Mesenchymal stem cell (in vitro differentiated cells and primary cell): ENCODE data around the gene RAB6D. TPM values are rescaled to one million over a fixed set of nuclear protein-coding genes. Genes with fewer than 3 reads are reported as not detected.
"Not testable (repeated sequence)": the region's sequence is repeated elsewhere in the genome, so short reads cannot be mapped to it uniquely, and the experiment has no call there.

Experiments
- DNase-seq: peaks from one replicate; pipeline ENCODE4 v3.0.0-alpha.2; 2013
- H2AFZ ChIP-seq: one replicate; pipeline ENCODE4 v1.6.1; 2013; ENCODE audit warnings: low read depth, mild to moderate bottlenecking, control low read depth, inconsistent platforms, low read length, moderate library complexity
- H2AK5ac ChIP-seq: 2 replicates; pipeline ENCODE4 v1.6.1; 2013; ENCODE audit warnings: low read length, moderate library complexity, mild to moderate bottlenecking, inconsistent platforms; ENCODE audit not compliant: severe bottlenecking
- H2BK120ac ChIP-seq: one replicate; pipeline ENCODE4 v1.6.1; 2013; ENCODE audit warnings: low read depth, mild to moderate bottlenecking, inconsistent platforms, low read length, moderate library complexity
- H2BK12ac ChIP-seq, 2 experiments: one replicate each; pipeline ENCODE4 v1.6.1; 2013; ENCODE audit warnings: inconsistent platforms in 2 of 2, low read length in 2 of 2, mild to moderate bottlenecking in 2 of 2, moderate library complexity in 2 of 2, control low read depth in 1 of 2
- H2BK15ac ChIP-seq: one replicate; pipeline ENCODE4 v1.6.1; 2013; ENCODE audit warnings: mild to moderate bottlenecking, low read depth, inconsistent platforms; ENCODE audit not compliant: poor library complexity, severe bottlenecking
- H2BK5ac ChIP-seq: 2 replicates; pipeline ENCODE4 v1.6.1; 2013; ENCODE audit warnings: low read depth, mild to moderate bottlenecking, low read length, control low read depth, inconsistent platforms; ENCODE audit not compliant: poor library complexity, severe bottlenecking
- H3K14ac ChIP-seq, 2 experiments: one replicate each; pipeline ENCODE4 v1.6.1; 2013; ENCODE audit warnings: inconsistent platforms in 2 of 2, low read length in 2 of 2, control low read depth in 1 of 2, mild to moderate bottlenecking in 1 of 2, moderate library complexity in 1 of 2
- H3K18ac ChIP-seq, 2 experiments: one replicate each; pipeline ENCODE4 v1.6.1; 2013; ENCODE audit warnings: inconsistent platforms in 2 of 2, low read length in 2 of 2, control low read depth in 1 of 2, low read depth in 1 of 2, mild to moderate bottlenecking in 1 of 2
- H3K23ac ChIP-seq, 2 experiments: one replicate each; pipeline ENCODE4 v1.6.1; 2013; ENCODE audit warnings: inconsistent platforms in 2 of 2, low read length in 2 of 2, mild to moderate bottlenecking in 2 of 2, moderate library complexity in 2 of 2, control low read depth in 1 of 2
- H3K27ac ChIP-seq: 2 replicates; pipeline ENCODE4 v1.5.1; 2013; ENCODE audit warnings: mild to moderate bottlenecking, moderate library complexity, low read length, control low read depth, inconsistent platforms; ENCODE audit not compliant: poor library complexity, severe bottlenecking
- H3K27me3 ChIP-seq, 2 experiments: 2 replicates each; pipeline versions ENCODE4 v1.6.1 to v1.7.0; 2013; ENCODE audit warnings: low read length in 2 of 2, mild to moderate bottlenecking in 2 of 2, moderate library complexity in 2 of 2, control low read depth in 1 of 2, inconsistent platforms in 1 of 2; ENCODE audit not compliant: control insufficient read depth in 1 of 2, insufficient read depth in 1 of 2
- H3K36me3 ChIP-seq, 2 experiments: 2 replicates each; pipeline versions ENCODE4 v1.6.1 to v1.7.0; 2013; ENCODE audit warnings: low read length in 2 of 2, control low read depth in 1 of 2, inconsistent platforms in 1 of 2, low read depth in 1 of 2, mild to moderate bottlenecking in 1 of 2; ENCODE audit not compliant: insufficient read depth in 2 of 2, control insufficient read depth in 1 of 2
- H3K4ac ChIP-seq, 2 experiments: one replicate each; pipeline ENCODE4 v1.6.1; 2013; ENCODE audit warnings: inconsistent platforms in 2 of 2, low read length in 2 of 2, mild to moderate bottlenecking in 2 of 2, moderate library complexity in 2 of 2, control low read depth in 1 of 2, low read depth in 1 of 2
- H3K4me1 ChIP-seq: 2 replicates; pipeline ENCODE4 v1.6.1; 2013; ENCODE audit warnings: low read depth, low read length, control low read depth; ENCODE audit not compliant: control insufficient read depth, insufficient read depth
- H3K4me2 ChIP-seq: 2 replicates; pipeline ENCODE4 v1.6.1; 2013; ENCODE audit warnings: low read length, mild to moderate bottlenecking, inconsistent platforms; ENCODE audit not compliant: poor library complexity, severe bottlenecking
- H3K4me3 ChIP-seq, 2 experiments: 2 replicates each; pipeline versions ENCODE4 v1.5.1 to v1.7.0; 2013; ENCODE audit warnings: low read length in 2 of 2, mild to moderate bottlenecking in 2 of 2, control low read depth in 1 of 2, low read depth in 1 of 2; ENCODE audit not compliant: insufficient read depth in 1 of 2
- H3K79me1 ChIP-seq: replicated peaks from 2 replicates; pipeline ENCODE4 v1.6.1; 2013; ENCODE audit warnings: mild to moderate bottlenecking, control low read depth, low read length, inconsistent platforms; ENCODE audit not compliant: poor library complexity, severe bottlenecking
- H3K9ac ChIP-seq: 2 replicates; pipeline ENCODE4 v1.7.0; 2013; ENCODE audit warnings: mild to moderate bottlenecking, low read length, moderate library complexity
- H3K9me3 ChIP-seq: 2 replicates; pipeline ENCODE4 v1.7.0; 2013; ENCODE audit warnings: mild to moderate bottlenecking, low read length; ENCODE audit not compliant: control insufficient read depth
- H4K8ac ChIP-seq: one replicate; pipeline ENCODE4 v1.6.1; 2013; ENCODE audit warnings: inconsistent platforms, mild to moderate bottlenecking, low read length, moderate library complexity
- H4K91ac ChIP-seq: one replicate; pipeline ENCODE4 v1.6.1; 2013; ENCODE audit warnings: mild to moderate bottlenecking, low read length, inconsistent platforms
- WGBS: methylation state at CpG from one replicate; pipeline ENCODE4 v1.1.7; 2013; ENCODE audit warnings: mixed read lengths; 5-methylcytosine and 5-hydroxymethylcytosine counted together
- polyA plus RNA-seq, 2 experiments: library from polyadenylated mRNA; stranded (reverse); fragments of 200-250 nt; gene quantifications; one replicate each; pipeline ENCODE4 v1.2.3, GENCODE V29; 2013

Gene RAB6D
- 0.03 TPM for polyA plus RNA-seq (2013, experiment 1 of 2)
- 0.03 TPM for polyA plus RNA-seq (2013, experiment 2 of 2)

- H3K27me3 ChIP-seq, result peaks cover 10 to 11% of the 10 kb centered on the region in 2 experiments
- H2AFZ ChIP-seq, H3K18ac ChIP-seq, H3K27ac ChIP-seq, H3K9ac ChIP-seq, H4K91ac ChIP-seq, H2BK15ac ChIP-seq, H2BK12ac ChIP-seq, H2AK5ac ChIP-seq, H3K36me3 ChIP-seq, H3K9me3 ChIP-seq, H4K8ac ChIP-seq, H2BK120ac ChIP-seq, H3K23ac ChIP-seq, H3K14ac ChIP-seq, H3K4ac ChIP-seq, H3K4me1 ChIP-seq, H2BK5ac ChIP-seq, H3K79me1 ChIP-seq: not testable (repeated sequence)
- WGBS, result 0% methylated on average over 24 of the region's 50 CpGs
- peak; percentile 19 for DNase-seq
- peak within 1 kb of the TSS; percentile 95 for H3K4me2 ChIP-seq
- H3K4me3 ChIP-seq, result peak within 1 kb of the TSS in 1 of 2 experiments; percentile 40
Observed at GRCh38 chr2:131363703-131364186, at the start of gene RAB6D. Gene RAB6D, minus strand, starts transcription at chr2:131364168. Its CDS starts 448 bp downstream, at chr2:131363720.

GRCh38 chr2:131413148-131413747, 49.3 kb upstream of the RAB6D start:
- Histone ChIP-seq H2BK12ac (no peak overlapping the region), H3K9ac (no peak overlapping the region), H3K23ac (no peak overlapping the region), H3K27ac (no peak overlapping the region), H3K18ac (no peak overlapping the region), H3K27me3 (peaks cover 29 to 51% of the 10 kb centered on the region in 2 experiments), H3K9me3 (no peaks in the 10 kb centered on the region), H4K91ac (no peak overlapping the region), H2BK120ac (no peak overlapping the region), H3K14ac (no peak overlapping the region), H2AK5ac (no peak overlapping the region), H2AFZ (no peak overlapping the region), H3K4me1 (no peaks in the 10 kb centered on the region), H3K36me3 (no peaks in the 10 kb centered on the region), H3K4me3 (no peak overlapping the region), H2BK15ac (no peak overlapping the region), H3K4ac (no peak overlapping the region), H3K4me2 (no peak overlapping the region), H3K79me1 (no peaks in the 10 kb centered on the region), H4K8ac (no peak overlapping the region), H2BK5ac (no peak overlapping the region)
- DNase-seq, result peak; percentile 67
- WGBS, result 3% methylated on average over 7 of the region's 7 CpGs

GRCh38 chr2:131410173-131410572, 46.2 kb upstream of the RAB6D start:
- Histone ChIP-seq H3K79me1 (no peaks in the 10 kb centered on the region), H3K4me1 (no peaks in the 10 kb centered on the region), H2AK5ac (no peak overlapping the region), H2AFZ (no peak overlapping the region), H4K8ac (no peak overlapping the region), H3K9me3 (no peaks in the 10 kb centered on the region), H3K4me3 (no peak overlapping the region), H3K27me3 (peaks cover 32 to 54% of the 10 kb centered on the region in 2 experiments), H3K23ac (no peak overlapping the region), H3K36me3 (no peaks in the 10 kb centered on the region), H3K4me2 (no peak overlapping the region), H2BK15ac (no peak overlapping the region), H3K18ac (no peak overlapping the region), H3K27ac (no peak overlapping the region), H2BK12ac (no peak overlapping the region), H3K14ac (no peak overlapping the region), H3K4ac (no peak overlapping the region), H4K91ac (no peak overlapping the region), H2BK5ac (no peak overlapping the region), H3K9ac (no peak overlapping the region), H2BK120ac (no peak overlapping the region)
- no peak for DNase-seq
- WGBS, result no CpG with 5 or more reads among the region's 2 CpGs

- no peak overlapping the region for H3K4ac ChIP-seq
- H3K18ac ChIP-seq, result no peak overlapping the region
- no peak overlapping the region for H3K4me2 ChIP-seq
- H3K23ac ChIP-seq, result no peak overlapping the region
- H2BK15ac ChIP-seq, result no peak overlapping the region
- H2BK12ac ChIP-seq, result no peak overlapping the region
- H4K8ac ChIP-seq, result no peak overlapping the region
- H2AFZ ChIP-seq, result no peak overlapping the region
- H2BK120ac ChIP-seq, result no peak overlapping the region
- H3K14ac ChIP-seq, result no peak overlapping the region
- H3K9me3 ChIP-seq, result no peaks in the 10 kb centered on the region
- no peaks in the 10 kb centered on the region for H3K36me3 ChIP-seq
- H3K27me3 ChIP-seq, result peaks cover 32 to 51% of the 10 kb centered on the region in 2 experiments
- no peak overlapping the region for H2BK5ac ChIP-seq
- no peak for DNase-seq
- H3K27ac ChIP-seq, result no peak overlapping the region
- no peaks in the 10 kb centered on the region for H3K4me1 ChIP-seq
- no peak overlapping the region for H3K4me3 ChIP-seq
- H4K91ac ChIP-seq, result no peak overlapping the region
- no peaks in the 10 kb centered on the region for H3K79me1 ChIP-seq
- no peak overlapping the region for H3K9ac ChIP-seq
- H2AK5ac ChIP-seq, result no peak overlapping the region
Observed at GRCh38 chr2:131408778-131409177, 44.8 kb upstream of the RAB6D start.
